Right renal cortex interstitium (tissue), 3 donors: Measurements from ENCODE around the gene UBE2E2. TPM values are rescaled to one million over a fixed set of nuclear protein-coding genes. Genes with fewer than 3 reads are reported as not detected.
"Not testable (repeated sequence)": the region's sequence is repeated elsewhere in the genome, so short reads cannot be mapped to it uniquely, and the experiment has no call there.

ENCODE experiments used
- DNase-seq, 3 donors: peaks; one replicate each; pipeline ENCODE4 v3.0.0-alpha.2; 2013; ENCODE audit warnings: low read depth in 3 of 3, low spot score in 2 of 3
- polyA plus RNA-seq, 3 donors: library from polyadenylated mRNA; unstranded; fragments of 120-200 nt; gene quantifications; one replicate each; pipeline ENCODE4 v1.2.1, GENCODE V29; 2013; ENCODE audit not compliant: insufficient read length in 3 of 3

Gene UBE2E2
- polyA plus RNA-seq, 3 donors: 54.3 to 71.0 (median 62.4) TPM

DNA sequence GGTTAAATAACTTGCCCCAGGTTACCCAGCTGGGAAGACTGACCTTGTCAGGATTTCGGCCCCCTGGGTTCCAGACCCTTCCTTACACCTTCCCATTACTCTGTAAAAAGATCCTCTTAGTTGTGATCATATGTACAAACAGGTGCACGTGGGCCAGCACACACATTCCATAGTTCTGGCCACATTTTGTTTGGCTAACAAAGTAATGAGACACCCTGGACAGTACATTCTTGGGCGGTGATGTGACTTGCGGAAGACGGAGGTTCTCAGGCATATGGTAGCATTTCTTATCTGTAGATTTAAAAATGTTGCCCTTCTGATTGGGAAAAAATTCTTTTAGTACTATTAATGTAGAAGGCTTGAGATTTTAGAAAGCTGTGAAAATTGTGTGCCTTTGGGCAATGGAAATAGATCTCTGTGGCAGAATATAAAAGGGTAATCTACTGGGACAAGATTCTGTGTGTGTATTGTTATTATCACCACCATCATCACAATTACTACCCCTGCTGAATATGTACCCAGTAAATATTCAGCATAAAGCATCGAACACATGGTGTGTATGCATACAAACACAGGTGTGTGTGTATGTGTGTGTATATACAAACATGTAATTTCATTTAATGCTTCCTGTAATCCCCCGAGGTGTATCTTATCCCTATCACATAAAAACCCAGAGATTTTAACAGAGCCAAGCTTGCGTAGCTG lies 397.2 kb downstream of the UBE2E2 start:
- DNase-seq: no peak

GRCh38 chr3:23601091-23601822 lies 398.1 kb downstream of the UBE2E2 start:
- no peak for DNase-seq

- DNase-seq: no peak
These were observed 399.8 kb downstream of the UBE2E2 start for GRCh38 chr3:23602971-23603370.

DNA sequence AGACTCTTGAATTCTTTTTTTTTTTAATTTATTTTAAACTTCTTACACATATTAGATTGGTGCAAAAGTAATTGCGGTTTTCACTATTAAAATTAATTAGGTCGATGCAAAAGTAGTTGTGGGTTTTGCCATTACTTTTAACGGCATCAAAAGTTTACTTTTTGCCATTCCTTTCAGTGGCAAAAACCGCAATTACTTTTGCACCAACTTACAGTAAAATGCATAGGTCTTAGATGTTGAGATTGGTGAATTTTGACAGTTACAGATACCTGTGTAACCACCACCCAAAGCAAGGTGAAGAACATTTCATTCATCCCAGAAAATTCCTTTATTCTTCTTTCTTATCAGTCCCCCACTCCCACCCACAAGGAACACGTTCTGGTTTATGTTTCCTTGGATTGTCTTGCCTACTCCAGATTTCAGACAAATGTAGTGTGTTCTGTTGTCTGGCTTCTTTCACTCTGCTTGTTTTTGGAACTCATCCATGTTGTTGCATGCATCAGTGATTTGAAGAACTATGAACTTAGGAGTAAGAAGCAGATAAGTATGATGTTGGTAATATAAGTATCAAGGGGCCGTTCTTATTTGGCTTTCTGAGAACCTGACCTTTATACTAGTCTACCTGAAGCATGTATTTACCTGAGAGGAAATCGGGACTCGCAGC lies 404.2 kb downstream of the UBE2E2 start:
- DNase-seq: no peak

GRCh38 chr3:23608650-23609049 lies 405.5 kb downstream of the UBE2E2 start:
- no peak for DNase-seq

DNA sequence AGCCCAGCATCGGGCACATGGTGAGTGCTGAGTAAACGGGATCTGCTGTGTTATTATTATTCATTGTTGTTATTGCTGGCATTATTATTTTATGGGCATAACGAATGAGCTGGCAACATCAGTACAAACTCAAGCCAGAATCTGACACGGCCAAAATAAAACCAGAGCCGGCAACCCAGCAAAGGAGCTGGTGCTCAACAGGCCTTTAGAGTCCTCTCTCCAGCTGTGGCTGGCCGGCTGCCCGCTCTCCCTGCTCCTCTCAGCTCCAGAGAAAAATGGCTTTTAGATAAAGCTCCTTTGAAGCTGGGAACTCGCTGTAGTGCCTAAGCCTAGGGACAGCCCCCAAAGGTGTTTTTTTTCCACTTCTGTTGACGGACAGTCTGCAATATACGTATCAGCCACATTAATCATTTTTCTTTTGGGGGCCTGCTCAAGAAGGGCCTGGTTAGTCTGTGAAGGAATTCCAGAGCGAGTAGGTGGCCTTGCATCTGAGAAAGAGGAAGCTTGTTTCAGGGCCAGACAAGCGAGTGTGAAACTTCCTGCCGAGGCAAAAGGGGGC lies 408.7 kb downstream of the UBE2E2 start:
- DNase-seq: no peak

DNA sequence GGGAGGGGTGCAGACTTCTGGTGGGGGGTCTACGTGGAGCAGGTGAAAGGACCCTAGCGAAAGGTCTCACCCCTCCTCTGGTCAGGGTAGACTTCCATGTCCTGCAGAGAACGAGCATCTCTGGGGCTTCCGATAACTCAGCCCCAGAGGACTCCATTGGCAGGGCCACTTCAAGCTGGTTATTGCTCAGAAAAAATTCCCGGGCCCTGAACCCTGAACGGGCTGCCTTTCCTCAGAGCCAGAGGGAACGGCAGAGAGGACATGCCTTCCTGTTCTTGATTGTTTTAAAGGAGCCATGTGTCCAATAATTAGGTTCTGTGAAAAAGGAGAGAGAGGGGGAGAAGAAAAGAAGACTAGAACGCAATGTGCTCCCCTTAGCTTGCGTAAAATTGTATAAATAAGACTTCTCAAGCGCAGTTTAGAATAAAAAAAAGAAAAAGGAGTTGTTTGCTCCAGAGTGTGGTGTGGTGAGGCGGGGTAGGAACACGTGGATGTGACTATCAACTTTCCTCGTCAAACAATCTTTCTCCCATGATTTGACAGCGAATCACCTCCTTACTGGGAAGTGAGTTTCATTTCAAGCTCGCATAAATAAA lies 409.3 kb downstream of the UBE2E2 start:
- DNase-seq: no peak

DNA sequence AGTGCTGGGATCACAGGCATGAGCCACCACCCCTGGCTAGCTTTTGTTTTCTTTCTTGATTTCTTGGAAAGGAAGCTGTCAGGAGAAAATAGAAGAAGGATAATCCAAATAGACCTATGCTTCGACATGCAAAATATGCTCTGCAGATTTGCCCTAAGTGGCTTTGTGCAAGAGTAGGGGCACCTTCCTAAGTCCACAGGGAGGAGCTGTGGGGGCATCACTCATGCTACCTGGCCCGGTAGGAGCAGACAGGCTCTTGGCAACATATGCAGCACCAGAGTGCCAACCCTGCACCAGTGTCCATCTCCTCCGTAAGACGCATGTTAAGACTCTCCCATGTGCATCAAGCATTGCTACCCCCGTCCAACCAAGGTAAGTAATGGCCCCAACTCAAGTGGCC lies 411.9 kb downstream of the UBE2E2 start:
- no peak for DNase-seq

- DNase-seq: not testable (repeated sequence)
These were observed 415.3 kb downstream of the UBE2E2 start for GRCh38 chr3:23618475-23618874.

DNA sequence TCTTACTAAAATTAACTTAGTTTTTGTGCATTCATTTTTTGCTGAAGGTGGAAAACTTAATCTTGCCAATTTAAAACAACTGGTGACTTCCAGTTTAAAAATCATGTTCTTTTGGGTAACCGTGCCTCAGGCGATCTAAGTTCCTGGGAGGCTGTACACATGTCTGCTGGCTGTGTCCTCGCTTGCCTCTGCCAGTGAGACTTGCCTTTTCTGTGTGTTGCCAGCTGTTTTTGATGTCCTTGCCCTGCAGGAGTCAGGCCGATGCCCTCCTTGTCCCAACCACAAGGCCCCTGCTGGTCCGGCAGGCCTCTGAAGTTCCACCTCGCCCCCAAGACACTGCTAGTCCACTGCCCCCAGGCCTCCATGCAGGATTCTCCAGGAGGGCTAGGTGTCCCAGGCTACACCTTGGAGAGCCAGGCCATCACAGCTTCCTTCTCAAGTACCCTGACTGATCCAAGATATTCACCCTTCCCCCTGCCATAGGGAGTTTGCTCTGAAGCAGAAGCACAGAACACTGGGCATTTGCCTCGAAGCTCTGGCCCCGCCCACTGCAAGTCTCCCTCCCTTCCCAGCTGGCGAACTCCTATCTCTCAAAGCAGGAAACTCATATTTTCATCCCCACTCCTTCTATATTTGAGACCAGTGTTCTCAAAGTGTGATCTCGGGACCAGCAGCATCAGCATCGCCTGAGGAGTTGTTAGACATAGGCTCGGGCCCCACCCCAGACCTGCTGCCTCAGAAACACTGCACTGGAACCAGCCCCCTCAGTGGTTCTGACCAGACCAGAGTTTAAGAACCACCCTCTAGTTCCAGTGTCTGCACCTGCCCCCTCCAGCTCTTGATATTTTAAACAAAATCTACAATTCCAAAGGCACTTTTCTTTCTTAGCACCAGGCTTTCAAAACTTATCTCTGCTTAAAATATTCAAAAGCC lies 416.8 kb downstream of the UBE2E2 start:
- no peak for DNase-seq

GRCh38 chr3:23620638-23621015 lies 417.5 kb downstream of the UBE2E2 start:
- DNase-seq: no peak

- no peak for DNase-seq
These were observed 420.7 kb downstream of the UBE2E2 start for GRCh38 chr3:23623844-23624243.

- no peak for DNase-seq
These were observed 421.2 kb downstream of the UBE2E2 start for GRCh38 chr3:23624305-23624704.

DNA sequence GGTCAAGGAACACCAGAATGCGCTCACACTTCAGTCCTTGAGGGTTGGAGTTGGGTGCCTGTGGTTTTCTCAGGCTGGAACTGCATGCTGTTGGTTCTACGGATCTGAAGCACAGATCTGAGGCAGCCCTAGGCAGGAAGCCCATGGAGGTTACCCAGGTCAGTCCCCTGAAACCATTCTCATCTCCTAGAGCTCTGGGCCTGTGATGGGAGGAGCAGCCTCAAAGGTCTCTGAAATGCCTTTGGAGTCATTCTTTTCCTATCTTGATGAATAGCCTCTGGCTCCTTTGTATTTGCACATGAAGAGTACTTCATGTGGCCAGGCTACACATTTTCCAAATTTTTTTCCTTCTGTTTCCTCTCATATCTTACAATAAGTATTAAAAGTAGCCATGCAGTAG lies 423.3 kb downstream of the UBE2E2 start:
- DNase-seq: no peak

- no peak for DNase-seq
These were observed 426.2 kb downstream of the UBE2E2 start for GRCh38 chr3:23629181-23629894.

GRCh38 chr3:23633261-23633960 lies 430.3 kb downstream of the UBE2E2 start:
- no peak for DNase-seq

- no peak for DNase-seq
These were observed 434.2 kb downstream of the UBE2E2 start for GRCh38 chr3:23637339-23637738.

- no peak for DNase-seq
These were observed 437.5 kb downstream of the UBE2E2 start for GRCh38 chr3:23640471-23641146.
